Neural crest cell (in vitro differentiated cells): Measurements from ENCODE around the gene PEF1. TPM values are rescaled to one million over a fixed set of nuclear protein-coding genes. Genes with fewer than 3 reads are reported as not detected.
"Not testable (repeated sequence)": the region's sequence is repeated elsewhere in the genome, so short reads cannot be mapped to it uniquely, and the experiment has no call there.

ENCODE experiments used
- DNase-seq: peaks from one replicate; pipeline ENCODE4 v3.0.0; 2021; ENCODE audit warnings: low read depth, mixed read lengths, low spot score
- H3K27ac Mint-ChIP-seq: one replicate; pipeline ENCODE4 v1.8.0; 2021; ENCODE audit warnings: mild to moderate bottlenecking, mixed read lengths; ENCODE audit not compliant: unreplicated experiment
- H3K27me3 Mint-ChIP-seq: 2 replicates; pipeline ENCODE4 v1.8.0; 2021; ENCODE audit warnings: low read depth, mild to moderate bottlenecking, mixed read lengths
- H3K36me3 Mint-ChIP-seq: 2 replicates; pipeline ENCODE4 v1.8.0; 2021; ENCODE audit warnings: low read depth, mild to moderate bottlenecking, mixed read lengths
- H3K4me1 Mint-ChIP-seq: 2 replicates; pipeline ENCODE4 v1.8.0; 2021; ENCODE audit warnings: mixed read lengths
- H3K4me3 Mint-ChIP-seq: one replicate; pipeline ENCODE4 v1.8.0; 2021; ENCODE audit warnings: mild to moderate bottlenecking, mixed read lengths
- H3K9me3 Mint-ChIP-seq: 2 replicates; pipeline ENCODE4 v1.8.0; 2021; ENCODE audit warnings: mixed read lengths
- CTCF ChIP-seq: fragments of 200-600 bp; sonication (generic); conservative IDR thresholded peaks from 2 replicates; pipeline ENCODE4 v1.5.0; 2021; ENCODE audit warnings: antibody characterized with exemption, mild to moderate bottlenecking
- total RNA-seq: library from RNA; stranded (reverse); gene quantifications from 2 replicates; pipeline ENCODE4 v1.2.1, GENCODE V29; 2021

The PEF1 gene
- total RNA-seq, 1 donor from 2014 or later, result 52.4 TPM

DNA sequence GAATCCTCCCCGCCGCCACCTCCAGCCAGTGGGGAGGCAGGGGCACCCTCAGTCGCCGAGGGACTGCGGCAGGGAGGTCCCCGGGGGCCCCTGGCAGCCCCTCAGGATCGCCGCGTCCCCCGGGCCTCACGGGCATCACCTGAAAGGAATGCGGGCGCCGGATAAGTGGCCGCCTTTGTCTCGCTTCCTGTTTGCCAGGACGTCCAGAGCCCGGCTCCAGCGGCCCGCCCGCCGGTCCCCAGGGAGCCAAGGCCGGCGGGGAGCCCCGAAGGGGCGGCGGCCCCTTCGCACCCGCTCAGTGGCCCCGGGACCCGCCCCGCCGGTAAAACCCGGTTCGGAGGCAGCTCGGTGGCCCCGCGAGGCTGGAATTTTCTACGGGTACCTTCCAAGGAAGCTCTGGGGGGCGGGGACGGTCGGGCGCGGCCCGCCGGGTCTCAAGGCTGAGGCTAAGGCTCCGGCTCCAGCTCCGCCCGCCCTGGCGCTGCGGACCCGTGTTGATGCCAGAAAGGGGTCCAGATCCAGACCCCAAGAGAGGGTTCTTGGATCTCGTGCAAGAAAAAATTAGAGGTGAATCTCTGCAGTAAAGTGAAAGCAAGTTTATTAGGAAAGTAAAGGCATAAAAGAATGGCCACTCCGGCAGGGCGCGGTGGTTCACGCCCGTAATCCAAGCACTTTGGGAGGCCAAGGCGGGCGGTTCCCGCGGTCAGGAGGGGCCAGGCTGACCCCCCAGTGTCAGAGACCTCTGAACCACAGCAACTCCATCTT is 55.7 kb downstream of the PEF1 start:
- no peaks in the 10 kb centered on the region for H3K4me1 Mint-ChIP-seq
- peaks cover 55% of the 10 kb centered on the region for H3K27me3 Mint-ChIP-seq
- TF ChIP-seq CTCF, result no peak
- H3K36me3 Mint-ChIP-seq, result no peaks in the 10 kb centered on the region
- DNase-seq, result no peak
- H3K9me3 Mint-ChIP-seq, result no peaks in the 10 kb centered on the region
- no peak overlapping the region for H3K4me3 Mint-ChIP-seq
- H3K27ac Mint-ChIP-seq, result no peak overlapping the region

- Mint-ChIP-seq H3K27ac (no peak overlapping the region), H3K9me3 (no peaks in the 10 kb centered on the region), H3K4me3 (no peak overlapping the region), H3K36me3 (no peaks in the 10 kb centered on the region), H3K4me1 (no peaks in the 10 kb centered on the region), H3K27me3 (peaks cover 49% of the 10 kb centered on the region)
- TF ChIP-seq CTCF, result peak; percentile 60
- DNase-seq, result peak; percentile 52
These were observed 56.8 kb downstream of the PEF1 start for GRCh38 chr1:31587720-31588423.

DNA sequence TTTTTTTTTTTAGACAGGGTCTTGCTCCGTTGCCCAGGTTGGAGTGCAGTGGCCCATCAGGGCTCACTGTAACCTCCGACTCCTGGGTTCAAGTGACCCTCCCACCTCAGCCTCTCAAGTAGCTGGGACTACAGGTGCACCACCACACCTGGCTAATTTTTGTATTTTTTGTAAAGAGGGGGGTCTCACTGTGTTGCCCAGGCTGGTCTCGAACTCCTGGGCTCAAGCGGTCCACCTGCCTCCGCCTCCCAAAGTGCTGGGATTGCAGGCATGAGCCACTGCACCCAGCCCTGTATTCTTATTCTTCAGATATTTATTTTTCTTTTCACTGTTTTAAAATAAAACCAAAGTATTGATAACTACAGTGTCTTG is 57.4 kb downstream of the PEF1 start:
- not testable (repeated sequence) for H3K4me3 Mint-ChIP-seq, H3K4me1 Mint-ChIP-seq, H3K36me3 Mint-ChIP-seq, H3K9me3 Mint-ChIP-seq, DNase-seq, H3K27ac Mint-ChIP-seq
- H3K27me3 Mint-ChIP-seq, result peaks cover 44% of the 10 kb centered on the region

GRCh38 chr1:31586376-31587327 is 58.0 kb downstream of the PEF1 start:
- no peak for DNase-seq
- no peak overlapping the region for H3K4me3 Mint-ChIP-seq
- no peaks in the 10 kb centered on the region for H3K4me1 Mint-ChIP-seq
- TF ChIP-seq CTCF, result no peak
- H3K27me3 Mint-ChIP-seq, result peaks cover 37% of the 10 kb centered on the region
- H3K36me3 Mint-ChIP-seq, result no peaks in the 10 kb centered on the region
- no peak overlapping the region for H3K27ac Mint-ChIP-seq
- H3K9me3 Mint-ChIP-seq, result no peaks in the 10 kb centered on the region

DNA sequence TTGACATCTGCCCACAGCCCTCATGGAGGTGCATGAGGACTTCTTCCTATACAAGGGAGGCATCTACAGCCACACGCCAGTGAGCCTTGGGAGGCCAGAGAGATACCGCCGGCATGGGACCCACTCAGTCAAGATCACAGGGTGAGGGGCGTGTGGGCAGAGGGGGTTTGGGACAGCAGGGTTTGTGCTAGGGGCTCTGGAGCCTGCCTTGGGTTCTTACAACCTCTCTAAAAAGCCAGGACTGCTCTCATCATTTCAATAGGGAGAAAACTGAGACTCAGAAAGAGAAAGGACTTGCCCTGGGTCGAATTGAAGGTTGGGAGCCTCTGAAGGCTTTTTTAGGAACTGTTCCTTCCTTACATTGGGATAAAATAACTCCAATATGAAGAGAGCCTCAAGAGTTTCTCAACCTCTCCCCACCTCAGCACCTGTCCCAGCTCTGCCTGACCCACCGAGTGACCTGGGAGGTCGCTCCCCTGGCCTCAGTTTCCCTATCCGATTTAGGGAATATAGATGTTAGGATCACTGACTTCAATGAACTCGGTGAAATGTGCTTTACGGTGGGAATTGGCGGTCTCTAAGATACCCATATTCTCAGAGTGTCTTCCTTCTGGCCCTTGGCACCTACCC is 58.8 kb downstream of the PEF1 start:
- Mint-ChIP-seq H3K36me3 (no peaks in the 10 kb centered on the region), H3K27ac (no peak overlapping the region), H3K4me3 (no peak overlapping the region), H3K9me3 (no peaks in the 10 kb centered on the region), H3K4me1 (no peaks in the 10 kb centered on the region), H3K27me3 (peaks cover 29% of the 10 kb centered on the region)
- TF ChIP-seq CTCF, result no peak
- DNase-seq, result no peak
